ENCODE data around the gene TIGD3. TPM values are rescaled to one million over a fixed set of nuclear protein-coding genes. Genes with fewer than 3 reads are reported as not detected.

TIGD3 gene
- total RNA-seq, 4 donors from 2014 or later: not detected

DNA sequence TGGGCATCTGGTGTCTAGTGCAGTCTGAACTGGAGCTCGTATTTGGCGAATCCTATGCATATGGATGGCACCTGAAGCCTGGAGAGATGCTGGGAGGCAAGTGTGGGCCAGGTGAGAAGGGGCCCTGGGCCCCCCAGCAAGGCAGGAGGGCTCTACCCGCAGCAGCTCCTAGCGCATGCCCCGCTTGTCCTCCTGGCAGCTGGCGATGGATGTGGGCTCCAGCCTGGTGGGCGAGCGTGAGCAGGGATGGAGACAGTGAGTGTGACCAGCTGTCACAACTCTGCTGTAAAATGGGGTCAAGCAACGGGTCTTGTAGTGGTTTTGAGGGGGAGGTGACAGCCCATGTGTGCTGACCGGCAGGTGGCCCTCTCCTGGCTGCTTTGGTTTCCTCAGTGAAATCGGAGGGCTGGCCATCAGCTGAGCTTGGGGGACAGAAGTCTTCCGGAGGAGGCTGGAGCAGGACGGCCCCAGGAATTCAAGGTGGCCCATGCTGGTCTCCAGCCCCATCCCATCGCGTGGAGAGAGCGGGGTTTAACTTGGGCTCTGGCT lies 43.9 kb downstream of the TIGD3 start:
- TF ChIP-seq, protein P1, sequence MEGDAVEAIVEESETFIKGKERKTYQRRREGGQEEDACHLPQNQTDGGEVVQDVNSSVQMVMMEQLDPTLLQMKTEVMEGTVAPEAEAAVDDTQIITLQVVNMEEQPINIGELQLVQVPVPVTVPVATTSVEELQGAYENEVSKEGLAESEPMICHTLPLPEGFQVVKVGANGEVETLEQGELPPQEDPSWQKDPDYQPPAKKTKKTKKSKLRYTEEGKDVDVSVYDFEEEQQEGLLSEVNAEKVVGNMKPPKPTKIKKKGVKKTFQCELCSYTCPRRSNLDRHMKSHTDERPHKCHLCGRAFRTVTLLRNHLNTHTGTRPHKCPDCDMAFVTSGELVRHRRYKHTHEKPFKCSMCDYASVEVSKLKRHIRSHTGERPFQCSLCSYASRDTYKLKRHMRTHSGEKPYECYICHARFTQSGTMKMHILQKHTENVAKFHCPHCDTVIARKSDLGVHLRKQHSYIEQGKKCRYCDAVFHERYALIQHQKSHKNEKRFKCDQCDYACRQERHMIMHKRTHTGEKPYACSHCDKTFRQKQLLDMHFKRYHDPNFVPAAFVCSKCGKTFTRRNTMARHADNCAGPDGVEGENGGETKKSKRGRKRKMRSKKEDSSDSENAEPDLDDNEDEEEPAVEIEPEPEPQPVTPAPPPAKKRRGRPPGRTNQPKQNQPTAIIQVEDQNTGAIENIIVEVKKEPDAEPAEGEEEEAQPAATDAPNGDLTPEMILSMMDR (IDR thresholded peaks at IDR 0.05; ENCODE audit: low read depth): no peak

DNA sequence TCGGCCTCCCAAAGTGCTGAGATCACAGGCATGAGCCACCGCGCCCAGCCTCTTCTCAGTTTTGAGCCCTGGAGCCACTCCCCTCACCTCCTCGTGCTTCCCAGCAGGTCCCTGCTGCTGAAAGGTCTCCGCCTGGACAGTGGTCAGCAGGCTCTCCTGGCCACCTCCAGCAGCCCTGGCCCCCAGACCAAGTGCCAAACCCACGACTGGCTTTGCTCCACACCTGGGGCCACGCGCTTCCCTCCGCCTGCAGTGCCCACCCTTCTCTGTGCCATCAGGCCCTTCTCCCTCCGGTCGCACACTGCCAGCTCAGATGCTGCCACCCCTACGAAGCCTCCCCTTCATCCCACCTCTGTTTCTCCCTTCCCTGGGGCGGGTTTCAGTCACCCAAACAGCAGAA lies 44.7 kb downstream of the TIGD3 start:
- TF ChIP-seq, protein P1 (IDR thresholded peaks at IDR 0.05; ENCODE audit: low read depth): no peak

DNA sequence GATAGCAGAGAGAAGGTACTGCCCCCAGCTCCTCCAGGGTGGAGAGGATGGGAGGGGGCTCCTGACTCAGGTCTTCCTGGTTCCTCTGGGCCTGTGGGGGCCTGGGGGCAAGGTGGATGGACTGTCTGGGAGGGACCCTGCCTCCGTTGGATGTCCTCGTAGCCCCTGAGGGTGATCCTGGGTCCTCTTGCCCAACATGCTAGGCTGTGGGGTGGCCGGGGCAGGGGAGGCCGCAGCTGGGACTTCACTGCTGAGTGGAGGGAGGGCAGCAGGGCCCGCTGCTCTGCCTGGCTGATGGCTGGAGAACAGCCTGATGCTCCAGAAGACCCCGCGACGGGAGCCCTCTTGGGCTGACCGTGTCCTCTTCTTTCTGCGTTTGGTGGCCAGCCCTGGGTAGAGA lies 45.3 kb downstream of the TIGD3 start:
- TF ChIP-seq, protein P1 (IDR thresholded peaks at IDR 0.05; ENCODE audit: low read depth): no peak

DNA sequence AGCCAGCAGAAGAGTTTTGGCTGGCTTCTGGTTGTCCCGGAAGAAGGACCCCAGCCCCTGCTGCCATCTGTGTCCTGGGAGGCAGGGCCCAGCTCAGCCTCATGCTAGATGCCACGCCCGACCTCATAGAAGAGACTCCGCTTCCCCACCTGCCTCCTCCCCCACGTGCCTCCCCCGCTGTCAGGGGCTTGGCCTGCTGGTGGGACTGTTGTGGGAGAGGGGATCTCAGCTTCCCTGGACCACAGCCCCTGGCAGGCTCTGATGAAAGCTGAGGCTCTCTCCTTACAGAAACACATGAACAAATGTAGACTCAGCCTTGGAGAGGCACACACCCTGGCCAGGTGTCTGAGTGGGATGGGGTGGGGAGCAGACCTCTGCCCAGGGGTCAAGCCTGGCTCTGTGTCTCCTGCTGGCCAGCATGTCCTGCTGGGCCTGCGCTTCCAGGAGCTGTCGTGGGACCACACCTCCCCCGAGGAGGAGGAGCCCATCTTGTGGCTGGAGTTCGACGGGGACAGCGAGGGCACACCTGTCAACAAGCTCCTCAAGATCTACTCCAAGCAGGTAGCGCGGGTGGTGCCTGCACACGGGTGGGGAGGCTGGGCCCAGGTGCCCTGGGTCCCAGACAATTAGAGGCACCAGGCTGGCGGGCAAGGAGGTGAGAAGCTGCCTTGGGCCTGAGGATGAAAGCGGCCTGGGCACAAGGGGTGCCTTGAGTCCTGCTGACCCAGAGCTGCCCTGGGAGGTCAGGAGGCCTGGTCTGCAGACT lies 45.9 kb downstream of the TIGD3 start:
- TF ChIP-seq, protein P1 (IDR thresholded peaks at IDR 0.05; ENCODE audit: low read depth): no peak

DNA sequence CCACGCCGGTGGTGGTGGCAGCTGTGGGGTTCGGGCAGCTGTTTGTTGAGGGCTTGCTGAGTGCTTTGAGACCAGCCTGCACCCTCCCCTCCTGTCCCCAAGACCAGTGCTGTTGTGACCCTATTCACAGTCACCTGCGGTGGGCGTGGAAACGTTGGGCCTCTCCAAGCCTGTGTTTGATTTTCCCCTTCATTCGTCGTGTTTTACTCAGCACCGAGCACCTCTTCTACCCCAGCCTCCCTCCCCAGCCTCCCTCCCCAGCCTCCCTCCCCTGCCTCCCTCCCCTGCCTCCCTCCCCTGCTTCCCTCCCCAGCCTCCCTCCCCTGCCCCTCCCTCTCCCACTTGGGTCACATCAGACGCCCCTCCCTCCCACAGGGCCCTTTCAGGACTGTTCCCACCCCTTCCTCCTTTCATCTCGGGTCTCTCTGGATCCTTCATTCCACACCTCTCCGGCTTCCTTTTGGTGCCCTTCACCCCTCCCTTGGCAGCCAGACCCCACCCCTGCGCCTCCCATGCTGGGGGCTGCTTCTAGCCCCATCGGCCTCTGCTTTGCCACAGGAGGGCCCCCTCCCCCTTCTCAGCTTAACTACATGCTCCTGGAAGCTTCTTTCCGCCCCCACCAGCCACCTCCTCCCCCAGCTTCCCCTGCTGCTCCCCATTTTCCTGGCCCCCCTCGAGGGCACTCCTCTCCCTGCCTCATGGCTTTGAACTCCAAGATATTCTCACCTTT lies 46.7 kb downstream of the TIGD3 start:
- TF ChIP-seq, protein P1 (IDR thresholded peaks at IDR 0.05; ENCODE audit: low read depth): no peak

DNA sequence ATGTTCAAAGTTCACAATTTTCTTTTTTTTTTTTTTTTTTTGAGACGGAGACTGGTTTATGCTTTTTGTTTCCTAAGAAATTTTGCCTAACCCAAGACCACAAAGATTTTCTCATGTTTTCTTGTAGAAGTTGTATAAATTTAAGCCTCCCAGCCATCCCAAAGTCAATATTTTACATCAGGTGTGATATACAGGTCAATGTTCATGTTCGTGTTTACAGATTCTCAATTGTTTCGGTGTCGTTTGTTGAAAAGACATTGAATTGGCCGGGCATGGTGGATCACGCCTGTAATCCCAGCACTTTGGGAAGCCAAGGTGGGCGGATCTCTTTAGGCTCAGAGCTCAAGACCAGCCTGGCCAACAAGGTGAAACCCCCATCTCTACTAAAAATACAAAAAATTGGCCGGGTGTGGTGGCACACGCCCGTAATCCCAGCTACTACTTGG lies 47.3 kb downstream of the TIGD3 start:
- TF ChIP-seq, protein P1 (IDR thresholded peaks at IDR 0.05; ENCODE audit: low read depth): no peak

DNA sequence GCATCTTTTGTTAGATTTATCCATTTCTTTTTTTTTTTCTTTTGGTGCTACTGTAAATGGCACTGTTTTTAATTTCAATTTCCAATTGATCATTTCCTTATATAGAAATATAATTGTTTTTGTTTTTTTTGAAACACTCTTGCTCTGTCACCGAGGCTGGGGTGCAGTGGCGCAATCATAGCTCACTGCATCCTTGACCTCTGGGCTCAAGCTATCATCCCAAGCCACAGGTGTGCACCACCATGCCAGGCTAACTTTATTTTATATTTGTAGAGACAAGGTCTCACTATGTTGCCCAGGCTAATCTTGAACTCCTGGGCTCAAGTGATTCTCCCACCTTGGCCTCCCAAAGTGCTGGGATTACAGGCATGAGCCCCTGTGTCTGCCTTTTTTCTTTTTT lies 48.2 kb downstream of the TIGD3 start:
- TF ChIP-seq, protein P1 (IDR thresholded peaks at IDR 0.05; ENCODE audit: low read depth): no peak
